H1 (cell line): Measurements from ENCODE around the gene MUSTN1. TPM values are rescaled to one million over a fixed set of nuclear protein-coding genes. Genes with fewer than 3 reads are reported as not detected.

Experiments used
- CTCF ChIA-PET: fragments of 300-600 bp; sonication (Branson Sonifier 250); formaldehyde crosslinking; loops from one replicate; lab custom pipeline; 2021; ENCODE audit not compliant: partially characterized antibody; lab: Charles Lee
- POLR2A ChIA-PET: fragments of 300-600 bp; sonication (Branson Sonifier 250); formaldehyde crosslinking; loops from one replicate; lab custom pipeline; 2021; ENCODE audit warnings: inconsistent platforms; ENCODE audit not compliant: partially characterized antibody; lab: Charles Lee
- DNase-seq, 2 experiments: peaks; one replicate each; pipeline versions ENCODE4 v3.0.0 to v3.0.0-alpha.2; 2010 to 2022; ENCODE audit warnings: low spot score in 2 of 2, low read depth in 1 of 2, mixed read lengths in 1 of 2
- FAIRE-seq: peaks from 2 replicates; lab custom pipeline; 2011; peaks lifted over from hg19 to GRCh38; lab: Jason Lieb, UNC
- H2AFZ ChIP-seq: 2 replicates; pipeline ENCODE4 v1.8.1; 2012; ENCODE audit warnings: low read length, inconsistent platforms
- H2AK5ac ChIP-seq: 2 replicates; pipeline ENCODE4 v1.6.1; 2013; ENCODE audit warnings: low read depth, low read length
- H2BK120ac ChIP-seq: replicated peaks from 2 replicates; pipeline ENCODE3; 2013; ENCODE audit warnings: low read depth, low read length, inconsistent platforms
- H2BK12ac ChIP-seq: 2 replicates; pipeline ENCODE4 v1.6.1; 2013; ENCODE audit warnings: low read depth, low read length
- H2BK15ac ChIP-seq: 2 replicates; pipeline ENCODE4 v1.6.1; 2013; ENCODE audit warnings: low read length
- H2BK20ac ChIP-seq: 2 replicates; pipeline ENCODE4 v1.6.1; 2013; ENCODE audit warnings: low read length
- H2BK5ac ChIP-seq: 2 replicates; pipeline ENCODE4 v1.6.1; 2013; ENCODE audit warnings: low read depth, low read length
- H3K14ac ChIP-seq: 2 replicates; pipeline ENCODE4 v1.6.1; 2013; ENCODE audit warnings: inconsistent platforms; ENCODE audit not compliant: insufficient read length
- H3K18ac ChIP-seq: 2 replicates; pipeline ENCODE4 v1.6.1; 2013; ENCODE audit warnings: low read length; ENCODE audit errors: extremely low read depth
- H3K23ac ChIP-seq: 2 replicates; pipeline ENCODE4 v1.6.1; 2013; ENCODE audit warnings: inconsistent platforms; ENCODE audit not compliant: insufficient read length
- H3K23me2 ChIP-seq: 2 replicates; pipeline ENCODE4 v1.6.1; 2013; ENCODE audit warnings: low read depth, low read length
- H3K27ac ChIP-seq: 2 replicates; pipeline ENCODE4 v1.6.1; 2011; ENCODE audit warnings: low read depth, low read length, inconsistent platforms
- H3K27me3 ChIP-seq, 4 experiments: replicated peaks in 1 of 4; 1 replicate in 1 of 4; 2 replicates in 3 of 4; pipeline versions ENCODE4 v1.6.1 to v1.8.1; 2011 to 2013; ENCODE audit warnings: low read length in 3 of 4, mild to moderate bottlenecking in 3 of 4, inconsistent platforms in 2 of 4, mixed read lengths in 2 of 4, moderate library complexity in 1 of 4; ENCODE audit not compliant: control insufficient read depth in 3 of 4, insufficient read depth in 3 of 4; ENCODE audit errors: extremely low read depth in 1 of 4
- H3K36me3 ChIP-seq, 4 experiments: 2 replicates each; pipeline versions ENCODE4 v1.6.1 to v1.8.1; 2011 to 2013; ENCODE audit warnings: mild to moderate bottlenecking in 4 of 4, low read length in 3 of 4, moderate library complexity in 2 of 4, control low read depth in 1 of 4, inconsistent platforms in 1 of 4; ENCODE audit not compliant: insufficient read depth in 4 of 4, control insufficient read depth in 2 of 4
- H3K4ac ChIP-seq: replicated peaks from 2 replicates; pipeline ENCODE3; 2013; ENCODE audit warnings: low read length, low read depth, mixed read lengths, inconsistent platforms; ENCODE audit not compliant: insufficient read length
- H3K4me1 ChIP-seq, 4 experiments: replicated peaks in 1 of 4; 1 replicate in 1 of 4; 2 replicates in 3 of 4; pipeline versions ENCODE4 v1.6.1 to v1.8.1; 2011 to 2013; ENCODE audit warnings: low read length in 3 of 4, inconsistent platforms in 2 of 4, mixed read lengths in 1 of 4; ENCODE audit not compliant: insufficient read depth in 4 of 4, control insufficient read depth in 3 of 4
- H3K4me2 ChIP-seq, 2 experiments: 2 replicates each; pipeline versions ENCODE4 v1.6.1 to v1.8.1; 2011 to 2013; ENCODE audit warnings: low read depth in 2 of 2, low read length in 2 of 2, control low read depth in 1 of 2, inconsistent platforms in 1 of 2, mild to moderate bottlenecking in 1 of 2; ENCODE audit not compliant: insufficient read depth in 1 of 2
- H3K4me3 ChIP-seq, 4 experiments: fragments of 200-600, 300-600 bp in 1 of 4; sonication (generic), shearing (Covaris generic), sonication (Bioruptor Twin) in 1 of 4; 2 replicates each; pipeline versions ENCODE4 v1.5.1 to v1.8.1; 2011 to 2016; ENCODE audit warnings: low read length in 4 of 4, low read depth in 3 of 4, control low read depth in 2 of 4, inconsistent platforms in 2 of 4, mild to moderate bottlenecking in 2 of 4, mixed read lengths in 1 of 4, moderate library complexity in 1 of 4; ENCODE audit not compliant: insufficient read depth in 2 of 4; ENCODE audit errors: extremely low read depth in 1 of 4
- H3K56ac ChIP-seq: replicated peaks from 2 replicates; pipeline ENCODE3; 2013; ENCODE audit warnings: low read depth, mild to moderate bottlenecking, mixed read lengths, low read length, inconsistent platforms; ENCODE audit not compliant: insufficient read length
- H3K79me1 ChIP-seq: 2 replicates; pipeline ENCODE4 v1.6.1; 2013; ENCODE audit warnings: low read depth, low read length, control low read depth
- H3K79me2 ChIP-seq, 2 experiments: 2 replicates each; pipeline versions ENCODE4 v1.6.1 to v1.8.1; 2012 to 2013; ENCODE audit warnings: low read length in 2 of 2, mild to moderate bottlenecking in 2 of 2, inconsistent platforms in 1 of 2; ENCODE audit not compliant: insufficient read depth in 2 of 2, control insufficient read depth in 1 of 2
- H3K9ac ChIP-seq, 4 experiments: replicated peaks in 1 of 4; 1 replicate in 1 of 4; 2 replicates in 3 of 4; pipeline versions ENCODE4 v1.6.1 to v1.8.1; 2011 to 2013; ENCODE audit warnings: low read depth in 3 of 4, low read length in 3 of 4, control low read depth in 2 of 4, mild to moderate bottlenecking in 2 of 4, moderate library complexity in 2 of 4, inconsistent platforms in 1 of 4; ENCODE audit errors: extremely low read depth in 1 of 4
- H3K9me3 ChIP-seq, 2 experiments: 2 replicates each; pipeline versions ENCODE4 v1.6.1 to v1.8.1; 2012 to 2013; ENCODE audit warnings: mild to moderate bottlenecking in 2 of 2, moderate library complexity in 2 of 2, control low read depth in 1 of 2, inconsistent platforms in 1 of 2, low read depth in 1 of 2, low read length in 1 of 2, mixed read lengths in 1 of 2; ENCODE audit not compliant: insufficient read depth in 2 of 2
- H4K20me1 ChIP-seq, 2 experiments: replicated peaks in 1 of 2; 2 replicates each; pipeline versions ENCODE3 to v1.8.1; 2011 to 2013; ENCODE audit warnings: inconsistent platforms in 2 of 2, low read length in 2 of 2, mild to moderate bottlenecking in 1 of 2; ENCODE audit not compliant: insufficient read depth in 2 of 2, control insufficient read depth in 1 of 2
- H4K5ac ChIP-seq: 2 replicates; pipeline ENCODE4 v1.6.1; 2013; ENCODE audit warnings: low read length, low read depth, mixed read lengths, inconsistent platforms; ENCODE audit not compliant: insufficient read length
- H4K8ac ChIP-seq: 2 replicates; pipeline ENCODE4 v1.8.0; 2013; ENCODE audit warnings: mild to moderate bottlenecking, moderate library complexity, low read length, inconsistent platforms; ENCODE audit not compliant: insufficient read depth; ENCODE audit errors: extremely low read depth
- H4K91ac ChIP-seq: replicated peaks from 2 replicates; pipeline ENCODE3; 2013; ENCODE audit warnings: low read length, mixed read lengths, inconsistent platforms; ENCODE audit not compliant: insufficient read length
- KDM4A ChIP-seq: IDR thresholded peaks from one replicate; pipeline ENCODE4 v1.7.1; 2012; ENCODE audit warnings: low read depth, mild to moderate bottlenecking, moderate library complexity, low read length, inconsistent platforms; ENCODE audit not compliant: severe bottlenecking
- RNF2 ChIP-seq: fragments of 200-900, 300-1000 bp; sonication (generic); IDR thresholded peaks from 2 replicates; pipeline ENCODE4 v1.7.1; 2016; ENCODE audit warnings: borderline replicate concordance, low read depth, mild to moderate bottlenecking, antibody characterized with exemption, low read length; ENCODE audit not compliant: poor library complexity, severe bottlenecking; ENCODE audit errors: missing control alignments
- TCF12 ChIP-seq: IDR thresholded peaks from 2 replicates; pipeline ENCODE4 v1.6.1; 2011; ENCODE audit warnings: low read depth, mild to moderate bottlenecking, low read length
- WGBS, 2 experiments: shearing (Covaris generic) in 1 of 2; methylation state at CpG; one replicate each; pipeline versions ENCODE4 v1.1.6 to v1.1.7; 2013 to 2015; ENCODE audit warnings: low lambda C conversion rate in 2 of 2, mixed read lengths in 2 of 2, inconsistent platforms in 1 of 2, low coverage in 1 of 2, missing lambda C conversion rate in 1 of 2; ENCODE audit not compliant: insufficient replicate concordance in 2 of 2, insufficient coverage in 1 of 2, insufficient read length in 1 of 2; ENCODE audit errors: extremely low coverage in 1 of 2, missing lambda C conversion rate in 1 of 2; 5-methylcytosine and 5-hydroxymethylcytosine counted together
- polyA plus RNA-seq, 7 experiments: library from polyadenylated mRNA; depleted of rRNA in 3 of 7; stranded (reverse) in 5 of 7; unstranded in 2 of 7; fragments of >200 nt in 5 of 7; fragments of 200-250 nt in 2 of 7; gene quantifications; 1 replicate in 5 of 7; 2 replicates in 1 of 7; 4 replicates in 1 of 7; pipeline versions ENCODE4 v1.2.1 to v1.2.3, GENCODE V29; 2011 to 2013; ENCODE audit warnings: missing spikeins in 2 of 7, mixed read lengths in 2 of 7
- total RNA-seq: library from RNA; stranded (reverse); fragmentation: NEBNext Ultra II Directional; extraction: Animal tissue kit (Norgen Biotek cat#: 25700); gene quantifications from 2 replicates; pipeline ENCODE4 v1.2.1, GENCODE V29; 2021
- TF ChIP-seq, protein P1 (sequence below): IDR thresholded peaks from 2 replicates; pipeline ENCODE4 v1.6.1; 2012; ENCODE audit warnings: low read length, inconsistent platforms

The MUSTN1 gene
- total and polyA plus RNA-seq, 2 of the 8 experiments (the other 6 are each of a cell fraction or from before 2014, with no cell fraction given), result 1.1 to 2.4 TPM

DNA sequence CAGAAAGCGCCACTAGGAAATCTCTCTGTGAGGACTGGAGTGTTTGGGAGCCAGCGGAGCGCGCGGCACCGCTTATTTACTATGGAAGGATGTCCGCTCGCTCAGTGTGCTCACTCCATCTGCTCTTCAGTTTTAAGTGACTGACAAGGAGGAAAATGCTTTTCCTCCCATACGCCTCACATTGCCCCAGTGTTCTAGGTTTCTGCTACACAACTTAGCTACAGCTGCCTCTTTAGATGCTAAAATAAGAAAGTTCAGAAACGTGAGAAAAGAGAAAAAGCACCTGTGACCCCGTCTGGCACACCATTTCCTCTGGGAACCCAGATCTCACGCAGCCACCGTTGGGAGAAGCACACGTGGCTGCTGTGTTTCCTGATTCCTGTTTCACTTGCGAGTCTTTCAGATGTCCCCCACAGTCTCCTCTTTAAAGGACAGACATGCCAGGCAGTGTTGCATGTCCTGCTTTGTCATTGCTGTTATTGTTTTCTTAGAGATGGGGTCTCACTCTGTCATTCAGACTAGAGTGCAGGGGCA, 11.7 kb upstream of the MUSTN1 start:
- Histone ChIP-seq H2BK12ac (no peak overlapping the region), H3K23ac (no peak overlapping the region), H2BK15ac (no peak overlapping the region), H3K4me2 (no peak overlapping the region), H2AK5ac (no peak overlapping the region), H3K4me1 (no peaks in the 10 kb centered on the region), H3K9me3 (no peaks in the 10 kb centered on the region), H4K5ac (no peak overlapping the region), H4K8ac (no peak overlapping the region), H3K4me3 (no peak overlapping the region), H3K27ac (no peak overlapping the region), H2AFZ (no peak overlapping the region), H3K4ac (no peak overlapping the region), H2BK5ac (no peak overlapping the region), H2BK120ac (no peak overlapping the region), H3K36me3 (peaks cover 3 to 12% (median 10%) of the 10 kb centered on the region in 4 experiments; a peak in 7 of 8 replicates), H4K91ac (no peak overlapping the region), H3K79me2 (no peaks in the 10 kb centered on the region), H2BK20ac (no peak overlapping the region), H3K56ac (no peak overlapping the region), H3K23me2 (no peaks in the 10 kb centered on the region), H3K18ac (no peak overlapping the region), H3K9ac (no peak overlapping the region), H3K14ac (no peak overlapping the region), H4K20me1 (peaks cover 2 to 3% of the 10 kb centered on the region in 2 experiments), H3K27me3 (no peaks in the 10 kb centered on the region), H3K79me1 (no peaks in the 10 kb centered on the region; the same call in 1 of the 2 replicates)
- CTCF ChIA-PET, result interaction anchor here (0.6 to 4.2 kb wide), 13 partner anchors 10 to 241 kb away, joined by 3 to 46 read pairs (median 5); partner anchors contain the start of gene MUSTN1
- WGBS, 2 experiments, result 82% methylated on average over 15 of the region's 15 CpGs; no CpG with 5 or more reads in 1 of the 2 experiments
- TF ChIP-seq RNF2, result no peak
- no peak for TF ChIP-seq TCF12
- TF ChIP-seq, protein P1, sequence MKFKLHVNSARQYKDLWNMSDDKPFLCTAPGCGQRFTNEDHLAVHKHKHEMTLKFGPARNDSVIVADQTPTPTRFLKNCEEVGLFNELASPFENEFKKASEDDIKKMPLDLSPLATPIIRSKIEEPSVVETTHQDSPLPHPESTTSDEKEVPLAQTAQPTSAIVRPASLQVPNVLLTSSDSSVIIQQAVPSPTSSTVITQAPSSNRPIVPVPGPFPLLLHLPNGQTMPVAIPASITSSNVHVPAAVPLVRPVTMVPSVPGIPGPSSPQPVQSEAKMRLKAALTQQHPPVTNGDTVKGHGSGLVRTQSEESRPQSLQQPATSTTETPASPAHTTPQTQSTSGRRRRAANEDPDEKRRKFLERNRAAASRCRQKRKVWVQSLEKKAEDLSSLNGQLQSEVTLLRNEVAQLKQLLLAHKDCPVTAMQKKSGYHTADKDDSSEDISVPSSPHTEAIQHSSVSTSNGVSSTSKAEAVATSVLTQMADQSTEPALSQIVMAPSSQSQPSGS, result no peak
- no peak for TF ChIP-seq KDM4A
- POLR2A ChIA-PET, result no interaction called here
- FAIRE-seq, result no peak
- DNase-seq, result no peak
